HG03196 (cell line): Measurements from ENCODE around the gene KRTAP5-9.
"Not testable (repeated sequence)": the region's sequence is repeated elsewhere in the genome, so short reads cannot be mapped to it uniquely, and the experiment has no call there.

Experiments used
- ATAC-seq: cut with Tn5 transposase; IDR thresholded peaks from one replicate; pipeline ENCODE4 v1.9.1; 2021; ENCODE audit not compliant: unreplicated experiment

The KRTAP5-9 gene

GRCh38 chr11:71557257-71557656 is 9.0 kb downstream of the KRTAP5-9 start:
- no peak for ATAC-seq

DNA sequence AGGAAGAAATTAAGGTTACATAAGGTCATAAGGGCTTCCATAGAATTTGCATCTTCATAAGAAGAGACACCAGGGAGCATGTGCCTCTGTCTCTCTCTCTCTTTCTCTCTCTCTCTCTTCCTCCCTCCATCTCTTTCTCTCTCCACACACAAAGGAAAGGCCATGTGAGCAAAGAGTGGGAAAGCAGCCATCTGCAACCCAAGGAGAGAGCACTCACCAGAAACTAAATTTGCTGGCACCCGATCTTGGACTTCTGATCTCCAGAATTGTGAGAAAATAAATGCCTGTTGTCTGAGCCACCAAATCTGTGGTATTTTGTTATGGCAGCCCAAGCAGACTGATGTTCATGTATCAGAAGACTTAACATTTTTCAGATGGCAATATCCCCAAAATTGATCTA is 10.8 kb downstream of the KRTAP5-9 start:
- no peak for ATAC-seq

GRCh38 chr11:71562120-71562519 is 13.9 kb downstream of the KRTAP5-9 start:
- ATAC-seq: no peak

DNA sequence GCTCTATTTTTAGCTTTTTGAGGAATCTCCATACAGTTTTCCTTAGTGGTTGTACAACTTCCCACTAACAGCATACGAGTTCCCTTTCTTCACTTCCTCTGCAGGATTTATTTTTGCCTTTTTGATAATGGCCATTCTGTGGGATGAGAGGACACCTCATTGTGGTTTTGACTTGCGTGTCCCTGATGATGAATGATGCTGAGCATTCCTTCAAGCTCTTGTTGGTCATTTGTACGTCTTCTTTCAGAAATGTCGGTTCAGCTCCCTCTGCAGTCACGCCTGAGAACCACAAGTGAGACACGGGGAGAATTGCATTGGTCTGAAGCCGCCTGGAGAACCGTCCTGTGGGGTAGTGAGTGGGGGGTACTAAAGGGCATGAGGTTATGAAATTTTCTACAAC is 15.2 kb downstream of the KRTAP5-9 start:
- ATAC-seq: no peak

GRCh38 chr11:71564430-71564829 is 16.2 kb downstream of the KRTAP5-9 start:
- no peak for ATAC-seq

DNA sequence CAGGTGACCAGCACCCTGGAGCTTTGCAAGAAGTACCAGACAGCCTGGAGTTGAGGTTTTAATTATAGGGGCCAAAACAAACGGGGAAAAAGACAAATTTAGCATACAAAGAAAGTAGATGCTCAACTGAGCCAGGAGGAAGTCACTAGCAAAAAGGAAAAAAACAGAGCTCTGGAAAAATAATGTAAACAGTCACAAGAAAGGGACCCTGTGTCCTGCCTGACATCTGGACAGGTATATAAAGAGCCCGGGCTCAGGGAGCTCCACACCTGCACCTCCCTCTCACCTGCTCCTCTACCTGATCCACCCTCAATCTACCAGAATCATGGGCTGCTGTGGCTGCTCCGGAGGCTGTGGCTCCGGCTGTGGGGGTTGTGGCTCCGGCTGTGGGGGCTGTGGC is 17.0 kb downstream of the KRTAP5-9 start, which contains the start of gene KRTAP5-10:
TSS of gene KRTAP5-10 (plus strand) at position 301 of the 400 bp plus-strand sequence. CDS start at position 326, 25 bp downstream.
- ATAC-seq: no peak

GRCh38 chr11:71566081-71566620 is 17.9 kb downstream of the KRTAP5-9 start:
- no peak for ATAC-seq

DNA sequence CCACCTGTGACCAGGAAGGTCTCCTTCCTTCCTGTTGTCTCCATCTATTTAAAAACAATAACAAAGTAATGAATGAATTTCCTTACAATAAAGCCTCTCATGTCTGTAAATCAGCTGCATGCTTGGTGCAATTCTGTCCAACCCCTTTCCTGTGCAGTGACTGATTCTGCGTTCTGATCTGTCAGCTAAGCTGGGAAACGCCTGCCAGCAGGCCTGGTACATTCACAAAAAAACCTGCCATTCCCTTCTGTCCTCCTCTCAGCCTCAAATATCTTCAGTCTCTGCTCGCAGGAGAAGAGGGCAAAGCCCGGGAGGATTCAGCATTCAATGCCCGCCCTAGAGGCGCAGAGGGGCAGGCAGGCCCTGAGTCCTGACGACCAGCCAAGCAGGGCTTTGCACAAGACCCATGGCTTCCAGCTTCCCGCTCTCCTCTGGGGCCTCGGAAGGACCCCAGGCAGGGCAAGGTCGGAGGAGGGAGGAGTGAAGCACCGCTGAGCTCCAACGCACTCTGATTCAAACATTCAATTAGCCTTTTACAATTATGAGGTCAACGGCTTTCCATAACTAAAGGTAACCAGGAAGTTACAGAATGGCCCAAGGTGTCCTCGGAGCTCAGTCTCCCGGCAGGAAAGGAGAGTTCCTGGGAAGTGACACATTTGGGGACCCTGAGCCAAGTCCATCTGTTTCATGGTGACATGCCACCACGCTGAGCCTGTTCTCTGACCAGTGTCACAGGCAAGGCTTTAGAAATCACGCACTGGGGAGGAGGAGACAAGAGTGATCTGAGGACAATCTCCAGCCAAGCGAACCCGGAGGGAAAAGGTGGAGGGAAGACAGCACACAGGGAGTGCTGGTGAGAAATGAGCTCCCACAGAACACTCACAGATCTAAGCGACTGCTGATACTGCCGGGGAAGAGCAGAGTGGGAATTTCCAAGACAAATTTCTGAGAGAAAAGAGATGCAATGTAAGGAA is 18.7 kb downstream of the KRTAP5-9 start:
- not testable (repeated sequence) for ATAC-seq

- not testable (repeated sequence) for ATAC-seq
Measured at GRCh38 chr11:71567633-71568032, 19.4 kb downstream of the KRTAP5-9 start.

DNA sequence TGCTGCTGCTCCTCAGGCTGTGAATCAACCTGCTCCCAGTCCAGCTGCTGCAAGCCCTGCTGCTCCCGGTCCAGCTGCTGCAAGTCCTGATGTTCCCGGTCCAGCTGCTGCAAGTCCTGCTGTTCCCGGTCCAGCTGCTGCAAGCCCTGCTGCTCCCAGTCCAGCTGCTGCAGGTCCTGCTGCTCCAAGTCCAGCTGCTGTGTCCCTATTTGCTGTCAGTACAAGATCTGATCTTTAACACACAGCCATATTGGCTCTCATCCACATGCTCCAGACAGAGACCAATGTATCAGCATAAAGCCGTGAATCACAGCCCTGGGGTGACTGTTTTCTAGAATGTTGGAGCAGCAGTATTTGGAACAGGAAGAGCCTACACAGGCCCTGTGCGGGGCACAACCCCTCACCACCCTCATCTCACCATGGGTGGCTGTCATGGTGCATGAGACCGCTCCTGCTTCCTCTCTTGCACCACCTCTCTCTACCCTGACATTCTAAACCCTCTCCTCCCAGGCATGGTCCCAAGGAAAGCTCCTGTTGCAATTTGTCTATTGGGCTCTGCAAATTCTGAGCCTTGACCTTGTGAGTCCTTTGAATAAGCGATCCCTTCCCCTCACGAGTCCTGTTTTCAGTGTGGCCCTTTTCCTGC is 20.6 kb downstream of the KRTAP5-9 start:
- no peak for ATAC-seq

DNA sequence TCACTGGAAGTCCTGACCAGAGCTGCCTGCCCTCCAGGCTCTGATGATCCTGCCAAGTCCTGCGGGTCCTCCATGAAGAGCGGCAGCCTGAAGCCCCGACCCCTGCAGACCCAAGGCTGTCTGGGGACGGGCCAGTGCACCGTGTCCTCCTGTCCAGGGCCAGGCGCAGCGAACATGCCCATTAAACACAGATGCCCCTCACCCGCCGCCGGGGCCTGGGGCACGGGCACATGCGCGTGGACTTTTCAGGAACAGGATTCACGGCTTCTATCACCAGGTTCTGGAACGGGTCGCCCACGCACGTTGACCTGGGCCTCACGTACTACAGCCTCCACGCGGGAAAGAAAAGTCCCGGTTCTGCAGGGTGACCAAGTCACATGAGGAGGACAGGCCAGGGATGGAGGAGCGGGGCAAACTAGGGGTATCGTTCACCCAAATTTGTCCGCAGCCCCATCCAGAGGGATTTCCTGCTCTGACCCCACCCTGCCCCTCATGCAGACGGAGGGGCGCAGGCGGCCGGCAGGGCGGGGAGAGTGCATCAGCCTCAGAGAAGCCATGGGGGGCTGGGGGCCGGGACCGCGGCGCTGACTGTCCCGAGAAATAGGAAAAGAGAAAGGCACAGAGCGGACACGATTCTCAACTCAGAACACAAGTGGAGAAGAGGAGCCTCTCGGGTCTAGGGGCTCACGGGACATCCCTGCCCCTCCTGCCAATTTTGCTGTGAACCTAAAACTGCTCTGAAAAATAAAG is 23.1 kb downstream of the KRTAP5-9 start:
- not testable (repeated sequence) for ATAC-seq

DNA sequence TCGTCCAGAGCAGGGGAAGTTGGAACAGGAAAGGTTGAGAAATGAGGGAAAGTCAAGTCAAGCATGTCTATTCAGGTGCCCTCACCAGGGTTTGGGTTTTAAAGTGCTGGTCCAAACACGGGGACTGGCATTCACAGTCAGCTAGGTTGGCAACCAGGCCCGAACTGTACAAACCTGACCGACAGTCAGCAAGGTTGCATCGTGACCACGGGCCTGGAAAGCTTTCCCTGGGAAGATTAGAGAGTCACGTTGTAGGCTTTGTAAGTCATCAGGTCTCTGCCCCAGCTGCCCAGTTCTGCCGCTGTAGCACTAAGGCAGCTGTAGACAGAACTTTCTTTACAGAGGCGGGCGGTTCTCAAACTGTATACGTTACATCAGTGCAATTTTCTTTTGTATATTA is 24.6 kb downstream of the KRTAP5-9 start:
- no peak for ATAC-seq

DNA sequence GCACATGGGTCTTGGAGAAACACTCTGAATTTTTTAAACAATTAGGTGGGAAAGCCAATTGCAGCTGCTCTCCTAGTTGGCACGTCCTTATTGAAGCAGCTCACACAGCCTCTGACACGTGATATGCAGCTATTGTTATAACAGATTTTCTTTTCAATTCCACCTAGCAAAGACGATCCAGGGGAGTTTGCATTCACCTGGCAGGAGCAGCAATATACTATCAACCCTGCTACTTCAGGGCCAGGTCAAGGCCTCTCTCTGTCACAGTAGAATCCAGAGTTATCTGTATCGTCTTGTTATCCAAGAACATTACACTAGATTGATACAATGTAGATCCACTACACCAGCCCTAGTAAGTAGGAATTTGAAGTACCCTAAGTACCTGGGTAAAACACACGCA is 26.2 kb downstream of the KRTAP5-9 start:
- no peak for ATAC-seq

DNA sequence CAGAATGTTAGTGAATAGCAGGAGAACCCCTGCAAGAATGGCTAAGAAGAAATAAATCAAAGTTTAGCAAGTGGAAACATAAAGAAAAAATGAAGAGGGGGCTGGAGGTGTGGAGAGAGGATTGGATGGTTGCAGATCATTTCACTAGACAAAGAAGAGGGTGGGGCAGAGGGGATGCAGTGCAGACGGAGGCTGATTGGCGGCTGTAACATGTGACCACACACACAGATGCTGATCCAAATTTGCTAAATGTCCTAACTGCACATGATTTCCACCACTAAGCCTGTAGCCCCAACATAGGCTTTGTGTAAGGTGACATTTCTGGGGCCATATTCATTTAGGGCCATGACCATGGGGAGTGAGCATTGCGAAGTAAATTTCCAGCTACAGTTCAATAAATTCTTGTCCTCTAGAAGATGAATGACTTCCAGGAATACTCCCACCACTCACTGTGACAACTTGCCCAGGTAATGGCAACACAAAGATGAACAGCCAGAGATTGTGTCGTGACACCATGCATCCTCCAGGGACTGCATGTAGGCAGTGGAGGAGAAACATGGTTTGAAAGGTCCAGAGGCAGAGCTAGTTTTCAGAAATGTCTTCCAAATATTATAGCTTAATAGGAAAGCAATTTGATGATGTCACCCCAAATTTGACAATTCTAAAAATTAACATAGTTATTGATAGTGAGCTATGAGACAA is 27.7 kb downstream of the KRTAP5-9 start:
- no peak for ATAC-seq

- ATAC-seq: not testable (repeated sequence)
Measured at GRCh38 chr11:71576688-71577465, 28.7 kb downstream of the KRTAP5-9 start.

GRCh38 chr11:71577469-71578004 is 29.3 kb downstream of the KRTAP5-9 start:
- ATAC-seq: no peak

- ATAC-seq: not testable (repeated sequence)
Measured at GRCh38 chr11:71579513-71579912, 31.3 kb downstream of the KRTAP5-9 start.

- no peak for ATAC-seq
Measured at GRCh38 chr11:71580057-71581003, 32.1 kb downstream of the KRTAP5-9 start.
